ENCODE results near the gene MYOCD.

Gene MYOCD

GRCh38 chr17:12712941-12713340 is 47.3 kb downstream of the MYOCD start:
- no peak for DNase-seq

GRCh38 chr17:12719948-12720347 is 54.3 kb downstream of the MYOCD start:
- no peak for DNase-seq

GRCh38 chr17:12721581-12721980 is 55.9 kb downstream of the MYOCD start:
- DNase-seq: no peak

GRCh38 chr17:12722282-12722681 is 56.6 kb downstream of the MYOCD start:
- no peak for DNase-seq

DNA sequence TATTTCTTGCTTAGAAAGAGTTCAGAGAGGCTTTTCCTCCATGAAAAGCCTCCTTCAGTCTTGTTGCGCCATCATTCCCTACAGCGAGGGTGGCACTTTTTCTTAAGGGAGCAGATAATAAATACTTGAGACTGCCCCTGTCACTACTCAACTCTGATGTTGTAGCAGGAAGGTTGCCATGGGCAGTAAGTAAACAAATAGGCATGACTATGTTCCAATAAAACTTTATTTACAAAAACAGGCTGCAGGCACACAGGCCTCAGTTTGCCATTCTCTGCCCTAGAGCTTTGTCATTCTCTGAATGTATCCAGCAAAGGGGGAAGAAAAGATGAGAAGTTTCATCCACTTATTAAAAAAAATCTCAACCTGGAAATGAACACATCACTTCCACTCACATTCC is 60.4 kb downstream of the MYOCD start:
- DNase-seq: no peak

DNA sequence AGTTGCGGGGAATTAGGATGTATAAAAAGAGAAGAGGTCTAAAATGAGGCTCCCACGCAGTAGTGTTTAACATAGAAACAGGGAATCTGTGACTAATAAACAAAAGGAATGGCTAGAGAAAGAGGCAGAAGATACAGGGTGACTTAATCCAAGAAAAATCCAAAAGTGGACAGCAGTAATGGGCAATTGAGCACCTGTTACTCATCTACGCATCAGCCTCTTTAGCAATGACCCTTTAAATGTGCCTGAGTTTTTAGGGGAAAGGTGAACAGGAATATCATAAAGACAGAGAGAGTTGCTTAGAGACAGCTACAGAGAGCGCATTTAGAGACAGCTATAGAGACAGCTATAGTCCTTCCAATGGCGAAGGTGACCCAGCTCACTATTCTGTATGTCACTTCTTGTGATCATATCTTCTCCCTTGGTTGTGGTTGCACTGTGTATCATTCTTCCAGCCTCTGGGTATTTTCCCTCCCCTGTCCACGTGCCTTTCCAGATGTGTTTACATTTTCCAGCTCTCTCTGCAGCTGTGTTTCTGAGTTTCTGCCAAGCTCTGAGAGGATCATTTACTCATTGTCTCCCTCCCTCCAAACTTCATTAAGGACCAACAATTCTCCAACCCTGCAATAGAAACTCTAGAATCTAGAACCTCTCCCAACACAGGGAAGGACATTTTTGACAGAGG is 61.5 kb downstream of the MYOCD start:
- DNase-seq: peak; percentile 30

DNA sequence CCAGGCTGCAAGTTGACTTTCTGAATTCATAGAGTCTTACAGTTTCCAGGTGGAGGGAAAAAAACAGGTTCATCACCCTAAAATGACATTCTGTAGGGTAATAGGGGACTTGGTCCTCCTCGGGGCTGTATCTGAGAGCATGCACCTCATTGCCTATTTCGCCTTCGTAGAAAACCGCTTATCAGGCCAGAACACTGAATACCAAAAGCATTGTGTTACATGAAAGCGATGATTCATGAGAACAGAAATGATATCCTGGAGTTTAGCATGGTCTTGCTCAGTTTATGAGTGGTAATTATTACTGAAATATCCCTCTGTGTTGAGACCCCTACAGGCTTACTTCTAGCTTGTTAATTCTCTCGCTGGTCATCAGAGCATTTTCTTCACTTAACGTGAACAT is 62.2 kb downstream of the MYOCD start:
- DNase-seq: no peak

- DNase-seq: peak; percentile 17
These were observed 63.4 kb downstream of the MYOCD start for GRCh38 chr17:12729086-12729485.

DNA sequence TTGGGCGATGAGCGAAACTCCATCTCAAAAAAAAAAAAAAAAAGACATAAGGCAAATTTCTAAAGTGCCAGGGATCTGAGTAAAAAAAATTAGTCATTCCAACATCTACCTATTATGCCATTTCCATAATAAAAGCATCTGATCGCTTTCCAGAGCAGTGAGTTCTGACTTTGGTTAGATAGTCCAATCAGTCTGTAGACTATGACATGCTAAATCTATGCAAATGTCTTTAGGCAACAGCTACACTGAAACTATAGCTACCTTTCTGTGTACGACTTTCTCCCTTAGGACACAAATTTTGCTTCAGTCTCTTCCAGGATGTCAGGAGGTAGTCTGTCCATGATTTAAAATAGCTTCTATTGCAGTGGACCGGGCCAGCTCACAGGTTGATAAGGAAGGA is 64.7 kb downstream of the MYOCD start:
- DNase-seq: no peak

- DNase-seq: peak; percentile 68
These were observed 65.3 kb downstream of the MYOCD start for GRCh38 chr17:12730931-12731521.

DNA sequence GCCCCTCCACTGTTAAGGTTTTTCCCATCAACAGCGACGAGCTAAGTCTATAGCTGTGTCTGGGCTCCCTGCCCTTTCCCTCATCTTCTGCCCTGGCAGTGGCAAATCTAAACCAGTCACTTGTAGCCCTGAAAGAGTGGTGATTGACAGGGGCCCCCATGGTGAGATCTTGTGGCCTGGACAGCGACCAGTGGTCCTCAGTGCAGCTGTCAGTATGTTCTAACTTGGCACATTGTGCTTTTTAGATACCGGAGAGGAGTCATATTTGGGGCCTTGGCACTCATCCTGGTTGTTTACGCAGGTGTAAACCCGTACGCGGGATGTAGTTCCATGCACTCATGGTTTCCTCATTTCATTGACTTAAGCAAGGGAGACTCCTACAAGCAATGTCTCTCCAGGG is 66.1 kb downstream of the MYOCD start:
- no peak for DNase-seq

GRCh38 chr17:12732366-12732765 is 66.7 kb downstream of the MYOCD start:
- DNase-seq: no peak

DNA sequence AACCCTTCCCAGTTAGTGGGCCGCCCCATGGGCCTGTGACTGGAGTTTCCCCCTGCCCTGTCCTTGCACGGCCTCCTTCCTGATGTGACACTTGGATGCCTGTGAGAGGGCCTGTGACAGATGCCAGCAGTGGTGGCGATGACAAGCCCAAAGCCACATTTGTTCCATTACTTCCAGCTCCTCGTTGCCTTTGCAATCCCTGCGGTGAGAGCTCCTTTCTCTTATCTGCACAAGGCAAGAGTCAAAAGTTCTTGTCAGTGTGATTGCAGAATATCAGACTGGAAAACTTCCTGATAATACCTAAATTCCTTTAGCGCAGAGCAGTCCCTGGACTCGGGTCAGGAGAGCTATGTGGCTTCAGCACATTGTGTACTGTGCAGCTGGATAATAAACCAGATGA is 69.2 kb downstream of the MYOCD start:
- no peak for DNase-seq

GRCh38 chr17:12735517-12735916 is 69.8 kb downstream of the MYOCD start:
- no peak for DNase-seq

DNA sequence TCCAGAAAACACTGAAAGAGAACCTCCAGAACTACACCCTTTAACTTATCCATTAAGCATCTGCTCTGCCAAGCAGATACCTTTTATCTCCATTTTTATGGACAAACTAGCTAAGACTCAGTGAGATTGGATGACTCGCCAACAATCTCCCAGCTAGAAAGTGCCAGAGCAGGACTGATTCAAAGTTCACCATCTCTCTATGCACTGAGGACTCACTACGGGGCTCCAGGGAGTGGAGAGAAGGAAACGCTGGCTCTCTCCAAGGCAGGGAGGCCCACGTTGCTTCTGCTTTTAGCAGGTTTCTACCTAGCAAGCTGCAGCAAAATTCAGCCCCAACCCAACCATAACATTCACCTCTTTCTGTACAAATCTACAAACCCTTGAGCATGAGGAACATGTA is 70.8 kb downstream of the MYOCD start:
- no peak for DNase-seq

GRCh38 chr17:12737740-12738469 is 72.2 kb downstream of the MYOCD start:
- no peak for DNase-seq

- no peak for DNase-seq
These were observed 72.9 kb downstream of the MYOCD start for GRCh38 chr17:12738624-12739023.

- DNase-seq: no peak
These were observed 73.8 kb downstream of the MYOCD start for GRCh38 chr17:12739500-12739899.

DNA sequence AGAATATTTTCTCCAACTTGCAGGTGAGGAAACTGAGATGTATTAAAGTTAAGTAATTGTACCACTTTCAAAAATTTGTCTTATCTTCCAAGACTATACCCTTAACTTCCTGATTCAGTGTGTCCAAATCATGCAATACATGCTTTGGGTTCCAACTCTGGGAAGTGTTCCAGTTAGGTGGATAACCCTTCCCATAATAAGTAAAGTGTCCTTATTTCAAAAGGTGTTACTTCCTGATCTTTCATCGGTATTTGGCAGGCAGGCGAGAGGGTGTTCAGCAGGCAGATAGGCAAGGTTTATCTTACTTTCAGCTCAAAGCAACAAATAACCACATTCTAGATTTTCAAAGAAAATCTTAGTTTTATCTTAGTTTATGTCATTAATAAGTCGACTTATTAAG is 77.4 kb downstream of the MYOCD start:
- no peak for DNase-seq

- DNase-seq: peak; percentile 40
These were observed 78.6 kb downstream of the MYOCD start for GRCh38 chr17:12744298-12744697.

DNA sequence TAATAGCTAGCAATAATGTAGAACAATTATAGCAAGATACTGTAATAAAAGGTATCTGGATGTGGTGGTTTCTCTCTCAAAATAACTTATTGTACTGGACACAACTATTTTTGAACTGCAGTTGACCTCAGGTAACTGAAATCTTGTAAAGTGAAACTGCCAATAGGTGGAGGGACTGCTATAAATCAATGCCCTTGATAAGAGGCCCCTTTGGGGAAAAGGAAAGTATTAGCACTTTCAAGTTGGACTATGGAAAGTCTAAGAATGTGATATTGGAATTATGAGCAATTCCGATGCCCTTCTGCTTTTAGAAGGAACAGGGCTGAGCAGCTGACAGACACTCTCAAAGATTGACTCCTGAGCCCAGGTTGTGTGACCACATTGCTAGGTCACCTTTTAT is 79.1 kb downstream of the MYOCD start:
- DNase-seq: no peak

DNA sequence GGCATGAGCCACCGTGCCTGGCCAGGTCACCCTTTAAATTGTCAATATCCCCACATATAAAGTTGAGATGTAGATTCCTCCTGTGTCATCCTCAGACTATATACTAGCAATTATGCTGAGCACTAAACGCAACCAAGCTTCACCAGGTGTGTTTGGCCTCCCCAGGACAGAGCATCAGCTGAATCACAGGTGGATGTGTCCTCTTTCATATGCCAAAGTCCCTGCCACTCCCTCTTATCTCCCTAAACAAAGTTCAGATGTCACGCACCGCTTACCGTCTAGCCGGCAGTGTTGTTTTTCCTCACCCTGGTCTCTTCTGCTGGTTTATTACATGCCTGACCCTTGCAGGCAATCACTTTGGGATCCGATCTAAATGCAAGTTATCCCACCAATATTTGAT is 79.8 kb downstream of the MYOCD start:
- no peak for DNase-seq

- DNase-seq: peak; percentile 32
These were observed 91.1 kb downstream of the MYOCD start for GRCh38 chr17:12756786-12757185.

DNA sequence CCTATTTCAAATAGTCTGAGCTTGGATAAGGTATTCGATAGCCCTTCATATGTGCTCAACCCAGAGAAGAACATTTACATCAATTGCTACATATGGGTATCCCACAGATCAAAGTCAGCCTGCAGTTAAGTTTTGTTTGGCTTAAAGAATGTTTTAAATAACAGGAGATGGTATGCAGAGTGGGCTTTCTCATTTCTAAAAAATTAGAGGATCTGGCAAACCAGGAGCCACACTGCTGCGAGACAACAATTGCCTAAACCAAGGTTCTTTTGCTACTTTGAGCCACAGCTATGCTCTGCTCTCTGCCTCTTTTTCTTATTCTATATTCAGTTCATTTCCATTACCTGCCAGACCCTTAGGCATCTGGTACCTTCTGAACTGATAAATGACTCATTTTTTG is 93.4 kb downstream of the MYOCD start:
- peak; percentile 9 for DNase-seq
